HG03520 (cell line): ENCODE data around the gene GATD1.

ENCODE experiments used
- ATAC-seq: cut with Tn5 transposase; IDR thresholded peaks from one replicate; pipeline ENCODE4 v1.9.1; 2021; ENCODE audit warnings: mild to moderate bottlenecking, moderate library complexity; ENCODE audit not compliant: unreplicated experiment

GATD1 gene

GRCh38 chr11:782264-783174, 5.2 kb upstream of the GATD1 start:
- ATAC-seq, result no peak

GRCh38 chr11:779955-780532, 2.8 kb upstream of the GATD1 start:
- ATAC-seq, result no peak

- no peak for ATAC-seq
These were observed 2.0 kb upstream of the GATD1 start for GRCh38 chr11:778976-779954.

GRCh38 chr11:776561-777287, 563 bp downstream of the GATD1 start:
- peak; percentile 21 for ATAC-seq

- ATAC-seq, result no peak
These were observed 1.1 kb downstream of the GATD1 start for GRCh38 chr11:776263-776560.

- no peak for ATAC-seq
These were observed 2.3 kb downstream of the GATD1 start for GRCh38 chr11:774873-775592.

- ATAC-seq, result no peak
These were observed 3.5 kb downstream of the GATD1 start for GRCh38 chr11:773830-774229.

GRCh38 chr11:773425-773824, 3.9 kb downstream of the GATD1 start:
- ATAC-seq, result no peak

GRCh38 chr11:772429-773390, 4.6 kb downstream of the GATD1 start:
- no peak for ATAC-seq

GRCh38 chr11:771617-772204, 5.6 kb downstream of the GATD1 start:
- ATAC-seq, result no peak

- no peak for ATAC-seq
These were observed 6.4 kb downstream of the GATD1 start for GRCh38 chr11:770642-771616.

GRCh38 chr11:769887-770641, 7.2 kb downstream of the GATD1 start:
- no peak for ATAC-seq

GRCh38 chr11:767238-767637, 10.0 kb downstream of the GATD1 start:
- no peak for ATAC-seq

GRCh38 chr11:766936-767210, 10.4 kb downstream of the GATD1 start:
- ATAC-seq, result no peak

- no peak for ATAC-seq
These were observed 11.0 kb downstream of the GATD1 start for GRCh38 chr11:766106-766935.

GRCh38 chr11:765802-766091, 11.5 kb downstream of the GATD1 start:
- no peak for ATAC-seq
